Adipocyte (in vitro differentiated cells): ENCODE data around the gene HOXB2.

Source experiments
- DNase-seq: peaks from one replicate; pipeline ENCODE4 v3.0.0-alpha.2; 2015; ENCODE audit warnings: low read depth
- H3K27me3 ChIP-seq: replicated peaks from 2 replicates; pipeline ENCODE4 v1.7.0; 2013; ENCODE audit warnings: mild to moderate bottlenecking, low read length, moderate library complexity; ENCODE audit not compliant: control insufficient read depth, insufficient read depth
- H3K36me3 ChIP-seq: 2 replicates; pipeline ENCODE4 v1.7.0; 2013; ENCODE audit warnings: low read length, mild to moderate bottlenecking, moderate library complexity; ENCODE audit not compliant: control insufficient read depth, insufficient read depth, severe bottlenecking
- H3K4me1 ChIP-seq: 2 replicates; pipeline ENCODE4 v1.7.0; 2013; ENCODE audit warnings: mild to moderate bottlenecking, low read length, moderate library complexity; ENCODE audit not compliant: control insufficient read depth, insufficient read depth
- H3K4me3 ChIP-seq: 2 replicates; pipeline ENCODE4 v1.7.0; 2013; ENCODE audit warnings: mild to moderate bottlenecking, low read length, moderate library complexity
- H3K9ac ChIP-seq: 2 replicates; pipeline ENCODE4 v1.7.0; 2013; ENCODE audit warnings: mild to moderate bottlenecking, low read length, moderate library complexity
- H3K9me3 ChIP-seq: 2 replicates; pipeline ENCODE4 v1.7.0; 2013; ENCODE audit warnings: mild to moderate bottlenecking, low read length, moderate library complexity; ENCODE audit not compliant: control insufficient read depth

Gene HOXB2

DNA sequence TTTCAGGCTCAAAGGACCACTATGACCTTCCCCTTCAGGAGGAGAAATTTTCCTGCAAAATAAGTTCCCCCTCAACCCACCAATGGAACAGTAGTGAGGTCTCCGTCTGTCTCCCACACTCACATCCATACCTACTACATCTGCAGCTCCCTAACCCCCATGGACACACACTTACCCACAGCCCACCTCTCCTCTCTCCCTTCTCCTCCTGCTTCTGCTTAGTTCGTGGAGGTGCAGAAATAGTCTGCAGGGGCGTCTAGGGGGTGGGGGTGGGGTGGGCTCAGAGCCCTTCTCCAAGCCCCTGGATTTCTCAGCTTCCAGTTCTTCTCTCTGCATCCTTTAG, 24.3 kb upstream of the HOXB2 start:
- no peaks in the 10 kb centered on the region for H3K36me3 ChIP-seq
- H3K4me1 ChIP-seq: peaks cover 80% of the 10 kb centered on the region
- H3K4me3 ChIP-seq: peak overlapping the region; percentile 77

DNA sequence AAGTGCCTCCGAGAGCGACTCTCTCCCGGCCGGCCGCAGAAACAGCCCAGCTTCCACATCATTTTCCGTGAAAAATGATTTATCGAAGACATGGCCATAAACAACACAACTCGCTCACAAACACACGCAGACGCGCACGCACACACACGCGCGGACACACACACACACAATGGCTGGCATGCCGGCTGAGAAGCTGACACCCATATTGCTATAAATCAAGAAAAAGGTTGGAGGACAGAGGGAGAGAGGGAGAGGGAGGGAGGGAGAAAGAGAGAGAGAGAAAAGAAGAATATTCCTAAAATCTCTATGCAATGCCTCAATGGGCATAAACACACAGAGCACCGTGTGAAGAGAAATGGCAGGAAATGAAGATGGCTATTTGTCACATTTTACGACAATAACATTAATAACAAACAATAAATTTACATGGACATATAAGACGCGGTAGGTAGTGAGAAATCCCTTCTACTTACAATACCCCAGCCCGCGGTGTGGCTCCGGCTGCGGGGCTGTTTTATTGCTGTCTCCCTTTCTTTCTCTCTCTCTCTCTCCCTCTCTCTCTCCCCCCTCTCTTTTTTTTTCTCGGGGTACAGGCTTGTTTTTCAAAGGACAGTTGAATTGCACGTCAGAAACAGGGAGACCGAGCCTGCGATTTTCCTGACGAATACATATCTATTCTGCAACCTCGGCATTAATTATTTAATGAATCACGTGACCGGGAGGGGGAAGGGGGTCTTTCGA, 23.8 kb upstream of the HOXB2 start:
- H3K4me3 ChIP-seq: peak overlapping the region; percentile 77
- H3K9ac ChIP-seq: peak overlapping the region; percentile 88
- H3K27me3 ChIP-seq: no peaks in the 10 kb centered on the region
- DNase-seq: no peak
- H3K4me1 ChIP-seq: peaks cover 76% of the 10 kb centered on the region
- H3K36me3 ChIP-seq: no peaks in the 10 kb centered on the region
- no peaks in the 10 kb centered on the region for H3K9me3 ChIP-seq

More for the DNA sequence above, 24.3 kb upstream of the HOXB2 start:
- Histone ChIP-seq H3K9me3 (no peaks in the 10 kb centered on the region), H3K9ac (peak overlapping the region; percentile 88), H3K27me3 (no peaks in the 10 kb centered on the region)
- no peak for DNase-seq

DNA sequence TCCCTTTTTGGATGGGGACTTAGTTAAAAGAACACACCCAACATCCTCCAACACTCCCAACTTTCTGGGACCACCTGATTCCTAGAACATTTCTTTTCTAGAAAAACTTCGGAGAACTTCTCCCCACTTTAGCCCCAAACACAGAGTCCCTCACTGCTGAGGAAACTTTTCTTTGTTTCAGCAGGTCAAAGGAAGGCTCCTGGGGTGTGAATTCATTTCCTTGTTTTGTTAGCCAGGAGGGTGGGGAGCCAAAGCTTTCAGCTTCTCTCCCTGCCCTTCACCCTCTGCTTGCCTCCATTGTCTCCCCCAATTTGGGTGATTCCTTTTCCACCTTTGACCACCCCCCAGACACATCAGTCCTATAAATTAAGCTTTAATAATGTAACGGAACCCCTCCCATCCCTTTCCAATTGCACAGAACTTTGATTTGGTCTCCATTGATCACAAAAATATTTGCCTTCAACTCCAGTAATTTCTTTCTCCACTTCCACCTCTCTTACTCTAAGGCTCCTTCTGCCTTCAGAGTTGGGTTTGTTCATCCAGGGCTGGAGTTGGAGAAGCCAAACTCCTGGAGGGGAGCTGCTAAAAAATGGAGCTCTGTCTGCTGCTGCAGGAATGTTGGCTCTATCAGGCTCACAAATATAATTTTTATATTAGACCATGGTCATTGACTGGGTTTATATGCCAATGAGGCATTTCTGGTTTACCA, 22.9 kb upstream of the HOXB2 start:
- Histone ChIP-seq H3K27me3 (no peaks in the 10 kb centered on the region), H3K9me3 (no peaks in the 10 kb centered on the region), H3K9ac (peak overlapping the region; percentile 88), H3K4me1 (peaks cover 71% of the 10 kb centered on the region), H3K36me3 (no peaks in the 10 kb centered on the region), H3K4me3 (peak overlapping the region; percentile 77)
- no peak for DNase-seq

DNA sequence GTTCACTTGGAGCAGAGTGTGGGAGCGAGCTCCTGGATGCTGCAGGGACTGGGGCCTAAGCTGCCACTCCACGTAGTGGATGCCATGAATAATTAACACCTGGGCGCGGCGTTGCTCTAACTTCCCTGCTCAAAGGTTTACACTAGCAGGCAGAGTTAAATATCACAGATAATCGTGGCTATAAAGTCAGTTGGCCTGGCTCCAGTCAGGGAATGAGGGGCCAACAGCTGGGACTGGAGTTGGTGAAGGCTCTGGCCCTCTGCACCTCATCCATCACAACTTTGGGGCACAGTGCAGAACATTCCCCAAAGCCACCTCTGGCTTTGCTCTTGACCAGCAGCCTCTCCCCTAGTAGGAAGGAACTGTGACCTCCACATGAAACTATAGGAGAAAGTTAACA, 22.3 kb upstream of the HOXB2 start:
- Histone ChIP-seq H3K27me3 (no peaks in the 10 kb centered on the region), H3K4me3 (no peak overlapping the region), H3K9me3 (no peaks in the 10 kb centered on the region), H3K9ac (no peak overlapping the region), H3K36me3 (no peaks in the 10 kb centered on the region), H3K4me1 (peaks cover 65% of the 10 kb centered on the region)
- no peak for DNase-seq

DNA sequence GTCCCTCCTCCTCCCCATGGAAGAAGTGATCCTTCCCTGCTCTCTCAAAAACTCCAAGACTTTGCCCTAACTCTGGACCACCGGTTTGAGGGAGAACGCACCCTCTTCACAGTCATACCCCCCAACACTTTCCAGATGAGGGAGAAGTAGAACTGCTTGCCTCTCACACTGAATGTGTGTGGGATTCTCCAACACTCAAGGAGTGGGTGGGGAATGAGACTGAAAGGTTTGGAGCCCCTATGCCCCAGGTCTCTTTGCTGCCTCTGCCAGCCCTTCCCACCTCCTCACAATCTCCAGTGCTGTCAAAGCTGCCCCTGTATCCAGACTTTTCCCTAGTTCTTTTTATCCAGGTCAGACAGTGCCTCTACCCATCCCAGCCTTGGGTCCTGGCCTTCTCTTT, 21.8 kb upstream of the HOXB2 start:
- Histone ChIP-seq H3K36me3 (no peaks in the 10 kb centered on the region), H3K9ac (no peak overlapping the region), H3K9me3 (no peaks in the 10 kb centered on the region), H3K4me1 (peaks cover 60% of the 10 kb centered on the region), H3K27me3 (no peaks in the 10 kb centered on the region), H3K4me3 (no peak overlapping the region)
- no peak for DNase-seq

DNA sequence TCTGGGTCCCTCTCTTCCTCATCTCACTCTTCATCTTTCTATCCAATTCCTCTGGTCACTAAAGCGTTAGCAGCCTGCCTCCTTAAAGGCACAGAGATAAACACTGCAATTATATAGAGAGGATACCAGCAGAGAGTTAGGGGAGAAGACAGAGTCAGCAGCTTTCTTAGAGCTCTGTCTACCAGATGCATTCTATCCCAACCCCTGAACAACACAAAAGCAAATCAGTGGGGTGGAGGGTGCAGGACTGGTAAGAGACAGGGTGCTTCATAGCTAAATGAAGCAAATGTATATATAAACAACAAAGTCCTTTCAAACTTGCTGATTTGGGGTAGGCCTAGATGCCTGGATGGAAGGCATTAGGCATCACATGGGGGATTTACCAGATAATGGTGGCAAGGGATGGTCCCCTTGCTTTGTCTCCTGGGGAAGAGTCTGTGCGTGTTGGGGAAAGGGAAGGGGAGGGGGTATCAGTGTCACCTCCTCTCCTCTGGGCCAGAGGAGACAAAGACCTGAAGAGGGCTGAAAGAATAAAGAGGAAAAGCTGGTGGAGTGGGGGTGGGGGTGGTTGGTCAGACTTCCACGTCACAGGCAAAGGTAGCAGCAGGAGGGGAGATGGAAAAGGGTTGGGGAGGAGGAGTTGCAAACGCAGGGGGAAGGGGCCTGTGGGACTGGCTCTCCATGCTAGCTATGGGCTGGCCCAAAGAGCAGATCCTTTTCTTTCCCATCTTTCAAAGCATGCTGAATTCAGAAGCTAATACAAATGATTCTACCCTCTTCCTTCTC, 21.2 kb upstream of the HOXB2 start:
- DNase-seq: no peak
- Histone ChIP-seq H3K9ac (no peak overlapping the region), H3K4me3 (no peak overlapping the region), H3K4me1 (peaks cover 54% of the 10 kb centered on the region), H3K9me3 (no peaks in the 10 kb centered on the region), H3K36me3 (no peaks in the 10 kb centered on the region), H3K27me3 (no peaks in the 10 kb centered on the region)

DNA sequence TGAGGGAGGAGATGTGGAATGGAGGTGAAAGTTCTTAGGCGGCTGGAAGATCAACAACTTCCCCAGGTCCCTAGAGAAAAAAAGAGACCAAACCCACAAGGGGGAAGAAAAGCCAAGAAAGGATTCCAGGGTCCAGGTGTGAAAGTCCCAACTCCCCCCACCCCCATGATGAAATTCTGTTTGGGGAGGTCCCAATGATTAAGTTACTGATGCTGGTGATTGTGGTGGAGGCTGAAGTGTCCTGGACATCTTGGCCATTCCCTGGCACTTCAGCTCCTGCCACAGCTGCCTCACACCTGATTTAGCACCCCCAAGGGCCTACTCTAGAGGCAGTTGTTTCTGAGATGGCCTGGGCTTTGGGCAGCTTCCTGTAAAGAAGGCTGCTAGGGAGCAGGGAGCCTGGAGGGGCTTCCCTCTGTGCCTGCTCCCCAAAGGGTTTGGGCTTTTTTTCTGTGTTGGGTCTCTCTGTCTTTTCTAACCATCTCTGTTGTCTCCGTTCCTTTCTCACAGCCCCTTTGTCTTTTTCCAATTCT, 20.2 kb upstream of the HOXB2 start:
- Histone ChIP-seq H3K4me3 (peak overlapping the region; percentile 76), H3K4me1 (peaks cover 52% of the 10 kb centered on the region), H3K36me3 (no peaks in the 10 kb centered on the region), H3K9me3 (no peaks in the 10 kb centered on the region), H3K9ac (peak overlapping the region; percentile 79), H3K27me3 (no peaks in the 10 kb centered on the region)
- no peak for DNase-seq

DNA sequence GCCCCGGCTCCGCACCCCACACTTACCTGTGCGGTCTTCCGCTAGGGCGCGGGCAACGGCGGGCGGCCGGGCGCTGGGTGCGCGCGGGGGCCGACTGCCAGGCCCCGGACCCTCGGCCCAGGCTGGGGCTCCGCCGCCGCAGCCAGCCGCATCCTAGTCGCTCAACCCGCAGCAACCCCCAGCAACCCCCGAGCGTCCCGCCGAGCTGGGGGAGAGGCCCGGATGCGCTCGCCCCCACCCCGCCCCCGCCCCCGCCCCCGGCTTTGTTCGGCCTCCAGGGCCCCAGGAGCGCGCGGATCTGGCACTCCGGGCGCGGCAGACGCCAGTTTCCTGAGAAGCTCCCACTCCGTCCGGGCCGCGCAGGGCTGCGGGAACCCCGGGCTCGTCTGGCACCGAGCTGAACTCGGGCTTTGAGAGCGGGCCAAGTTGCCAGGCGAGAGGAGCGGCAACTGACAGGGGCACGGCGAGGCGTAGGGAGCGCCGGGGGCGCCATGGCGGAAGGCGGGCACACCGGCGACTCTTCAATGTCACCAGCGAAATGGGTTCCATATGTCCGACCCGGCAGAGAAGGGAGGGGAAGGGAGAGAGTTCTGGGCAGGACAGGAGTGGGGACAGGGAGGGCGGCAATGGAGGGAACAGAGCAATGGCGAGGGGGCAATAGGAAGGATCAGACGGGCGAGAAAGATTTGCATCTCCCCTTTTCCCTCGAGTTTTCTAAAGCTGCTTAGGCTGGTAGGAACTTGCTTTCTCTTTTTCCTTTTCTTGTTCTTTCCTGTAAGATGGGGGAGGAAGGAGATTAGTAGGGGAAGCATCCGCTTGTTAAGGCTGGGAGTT, 19.5 kb upstream of the HOXB2 start:
- H3K27me3 ChIP-seq: no peaks in the 10 kb centered on the region
- no peaks in the 10 kb centered on the region for H3K36me3 ChIP-seq
- DNase-seq: no peak
- peak overlapping the region; percentile 76 for H3K4me3 ChIP-seq
- H3K9me3 ChIP-seq: no peaks in the 10 kb centered on the region
- peak overlapping the region; percentile 79 for H3K9ac ChIP-seq
- H3K4me1 ChIP-seq: peaks cover 52% of the 10 kb centered on the region

DNA sequence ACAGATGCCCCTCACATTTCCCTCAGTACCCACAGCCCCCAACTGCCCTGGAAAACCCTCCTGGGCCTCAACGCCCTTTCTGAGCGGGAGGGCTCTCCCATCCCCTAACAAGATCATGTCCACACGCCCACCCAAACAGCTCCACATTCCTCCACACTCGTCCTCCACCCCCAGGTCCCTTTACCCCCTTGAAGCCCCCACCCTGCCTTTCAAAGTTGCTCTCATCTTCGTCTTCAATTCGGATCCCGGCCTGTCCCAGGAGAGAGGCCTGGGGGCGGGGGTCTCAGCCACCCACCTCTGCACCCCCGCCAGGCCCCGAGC, 18.9 kb upstream of the HOXB2 start:
- Histone ChIP-seq H3K9ac (peak overlapping the region; percentile 53), H3K4me3 (peak overlapping the region; percentile 33), H3K27me3 (no peaks in the 10 kb centered on the region), H3K4me1 (peaks cover 52% of the 10 kb centered on the region), H3K9me3 (no peaks in the 10 kb centered on the region), H3K36me3 (no peaks in the 10 kb centered on the region)
- DNase-seq: no peak

DNA sequence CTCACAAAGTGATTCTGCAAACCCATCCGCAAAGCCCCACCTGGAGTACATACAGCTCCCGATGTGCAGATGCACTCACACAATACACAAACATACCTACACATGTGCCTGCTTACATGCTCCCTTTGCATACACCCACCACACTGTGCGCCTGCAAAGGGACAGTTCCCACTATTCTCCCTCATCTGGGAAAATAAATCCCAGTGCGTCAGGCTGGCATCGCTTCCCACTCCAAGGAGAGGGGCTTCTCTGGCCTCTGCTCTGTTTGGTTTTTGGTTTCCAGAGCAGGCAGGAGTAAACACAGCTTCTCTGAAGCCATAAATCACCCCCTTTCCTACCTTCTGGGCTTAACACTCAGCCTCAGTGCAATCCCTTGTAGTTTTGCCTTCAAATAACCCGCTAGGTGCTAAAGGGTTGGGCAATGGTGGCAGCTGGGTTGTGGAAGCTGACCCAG, 18.5 kb upstream of the HOXB2 start:
- no peak for DNase-seq
- Histone ChIP-seq H3K4me1 (peaks cover 52% of the 10 kb centered on the region), H3K27me3 (no peaks in the 10 kb centered on the region)

More for the DNA sequence above, 18.5 kb upstream of the HOXB2 start:
- H3K36me3 ChIP-seq: no peaks in the 10 kb centered on the region
- no peak overlapping the region for H3K4me3 ChIP-seq
- no peak overlapping the region for H3K9ac ChIP-seq
- no peaks in the 10 kb centered on the region for H3K9me3 ChIP-seq
